GM18861 (cell line): ENCODE data around the gene RSPO1.

ENCODE experiments used
- ATAC-seq: cut with Tn5 transposase; IDR thresholded peaks from one replicate; pipeline ENCODE4 v1.9.1; 2021; ENCODE audit not compliant: unreplicated experiment

RSPO1 gene

DNA sequence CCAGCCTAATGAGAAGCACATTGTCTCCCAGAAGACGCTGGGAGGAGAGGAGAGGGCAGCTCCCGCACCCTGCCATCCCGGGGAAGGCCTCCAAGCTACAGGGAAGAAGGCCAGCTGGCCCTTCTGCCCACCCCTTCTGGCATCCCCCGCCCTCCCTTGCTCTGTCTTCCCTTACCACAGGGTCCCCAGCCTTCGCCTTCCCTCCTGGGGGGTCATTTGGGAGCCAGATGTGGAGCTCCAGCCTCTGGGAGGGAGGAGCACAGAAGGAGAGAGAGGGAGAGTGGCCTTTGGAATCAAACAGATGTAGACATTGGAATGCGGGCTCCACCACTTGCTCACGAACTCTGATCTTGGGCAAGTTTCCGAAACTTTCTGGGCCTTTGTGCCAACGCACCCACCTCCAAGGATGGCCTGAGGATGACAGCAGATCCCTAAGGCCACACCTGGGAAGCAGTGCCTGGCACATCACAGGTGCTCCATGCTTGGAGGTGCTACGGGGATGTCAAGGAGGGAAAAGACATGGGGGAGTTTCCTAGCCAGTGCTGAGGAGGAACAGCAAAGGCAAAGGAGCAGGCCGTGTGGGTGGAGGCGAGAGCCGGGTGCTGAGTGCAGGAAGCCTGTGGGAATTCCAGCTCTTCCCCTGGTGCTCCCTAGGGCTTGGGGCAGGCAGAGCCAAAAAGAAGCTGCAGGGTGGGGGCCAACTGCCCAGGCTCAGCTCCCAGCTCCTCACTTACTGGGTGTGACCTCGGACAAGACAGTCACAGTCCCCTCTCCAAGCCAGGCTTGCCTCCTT is 23.1 kb upstream of the RSPO1 start:
- no peak for ATAC-seq

DNA sequence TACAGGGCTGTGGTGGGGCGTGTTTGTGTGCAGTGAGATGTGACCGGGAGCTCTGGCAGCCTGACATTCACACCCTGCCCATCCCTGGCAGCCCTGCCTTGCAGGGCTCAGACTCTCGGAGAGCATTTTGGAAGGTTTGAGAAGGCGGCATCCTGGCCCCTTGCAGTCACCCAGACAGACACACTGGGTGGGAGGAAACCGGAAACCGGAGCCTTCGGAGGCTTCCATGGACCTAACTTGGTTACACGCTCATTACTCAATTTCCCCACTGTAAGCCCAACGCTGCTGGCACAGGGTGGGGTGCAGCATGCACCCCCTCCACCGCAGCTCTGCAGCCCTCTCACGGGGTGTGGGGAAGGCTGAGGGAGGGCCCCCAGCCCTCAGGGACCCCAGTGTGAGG is 22.2 kb upstream of the RSPO1 start:
- no peak for ATAC-seq

- no peak for ATAC-seq
Observed at GRCh38 chr1:37656026-37656425, 21.3 kb upstream of the RSPO1 start.

DNA sequence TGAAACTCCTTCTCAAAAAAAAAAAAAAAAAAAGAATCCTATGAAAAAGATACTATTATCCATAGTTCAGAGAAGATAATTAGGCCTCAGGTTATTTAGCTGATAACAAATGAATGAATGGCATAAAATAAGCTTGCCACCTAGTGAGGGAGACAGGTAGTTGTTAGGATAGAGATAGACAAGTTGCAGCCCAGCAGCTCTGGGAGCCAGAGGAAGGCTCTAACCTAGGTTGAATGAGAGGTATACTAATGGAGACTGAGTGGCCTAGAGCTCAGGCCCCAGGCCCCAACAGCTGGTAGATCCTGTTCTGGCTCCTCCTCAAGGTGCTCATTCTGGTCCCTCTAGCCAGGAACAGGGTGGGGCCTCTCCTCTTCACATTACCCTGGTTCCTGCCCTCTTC is 20.6 kb upstream of the RSPO1 start:
- ATAC-seq: no peak

DNA sequence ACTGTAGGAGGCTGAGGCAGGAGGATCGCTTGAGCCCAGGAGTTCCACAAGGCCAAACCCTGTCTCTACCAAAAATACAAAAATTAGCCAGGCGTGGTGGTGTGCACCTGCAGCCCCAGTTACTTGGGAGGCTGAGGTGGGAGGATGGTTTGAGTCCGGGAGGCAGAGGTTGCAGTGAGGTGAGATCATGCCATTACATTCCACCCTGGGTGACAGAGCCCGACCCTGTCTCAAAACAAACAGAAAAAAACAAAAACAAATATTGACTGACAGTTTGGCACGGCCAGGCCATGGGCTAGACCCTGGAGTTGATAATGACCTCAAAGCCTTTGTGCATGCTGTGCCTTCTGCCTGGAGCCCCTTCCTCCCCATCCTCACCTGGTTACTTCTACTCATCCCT is 19.2 kb upstream of the RSPO1 start:
- no peak for ATAC-seq

DNA sequence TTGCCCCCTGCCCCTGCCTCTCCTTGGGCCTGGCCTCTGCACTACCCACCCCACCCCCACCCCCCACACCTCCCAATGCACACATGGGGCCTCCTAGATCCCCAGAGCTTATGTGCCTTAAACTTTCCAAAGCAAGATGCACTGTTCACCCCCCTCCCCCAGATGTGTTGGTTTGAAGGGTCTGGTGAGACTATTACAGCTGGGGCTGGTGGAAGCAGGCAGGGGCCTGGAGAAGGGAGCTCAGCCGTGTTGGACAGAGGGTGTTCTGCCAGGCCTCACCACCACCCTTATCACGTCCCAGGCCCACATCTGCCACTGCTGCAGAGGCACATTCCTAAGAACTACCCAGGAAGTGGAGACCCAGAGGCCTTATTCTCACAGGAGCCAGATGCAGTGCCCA is 18.3 kb upstream of the RSPO1 start:
- no peak for ATAC-seq

GRCh38 chr1:37651803-37652202 is 17.1 kb upstream of the RSPO1 start:
- no peak for ATAC-seq

DNA sequence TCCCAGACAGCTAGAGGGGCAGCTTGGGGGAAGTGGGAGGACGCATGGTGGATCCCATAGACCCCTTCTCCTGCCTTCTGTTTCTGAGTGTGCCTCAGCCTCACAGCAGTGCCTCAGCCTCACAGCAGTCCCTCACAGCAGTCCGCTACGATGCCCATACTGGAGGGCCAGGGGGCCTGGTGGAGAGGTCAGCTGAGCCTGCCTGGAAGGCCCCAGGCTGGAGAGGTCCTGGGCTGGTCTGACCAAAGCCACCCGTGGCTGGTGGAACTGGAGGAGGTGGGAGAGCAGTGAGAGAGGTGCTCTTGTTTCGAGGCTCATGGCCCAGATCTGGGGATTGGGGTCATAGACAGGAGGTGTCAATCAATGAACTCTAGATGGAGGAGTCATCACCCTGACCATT is 16.0 kb upstream of the RSPO1 start:
- no peak for ATAC-seq

DNA sequence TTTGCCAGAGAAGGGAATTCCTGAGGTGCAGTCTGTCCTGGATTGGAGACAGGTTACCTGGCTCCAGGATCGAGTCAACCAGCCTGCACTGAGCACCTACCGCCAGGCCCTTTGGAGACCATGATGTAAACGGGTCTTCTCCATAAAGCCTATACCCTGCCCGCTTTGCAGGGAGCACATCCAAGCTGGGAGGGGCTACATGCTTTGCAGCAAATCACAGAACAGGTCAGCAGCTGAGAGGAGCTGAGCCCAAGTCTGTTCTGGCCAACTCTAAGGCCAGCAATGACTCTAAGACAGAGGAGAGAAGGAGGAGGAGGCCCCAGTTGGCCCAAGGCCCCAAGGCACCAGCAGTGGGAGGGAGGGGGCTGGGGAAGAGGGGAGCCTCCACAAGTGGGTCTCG is 15.5 kb upstream of the RSPO1 start:
- no peak for ATAC-seq

DNA sequence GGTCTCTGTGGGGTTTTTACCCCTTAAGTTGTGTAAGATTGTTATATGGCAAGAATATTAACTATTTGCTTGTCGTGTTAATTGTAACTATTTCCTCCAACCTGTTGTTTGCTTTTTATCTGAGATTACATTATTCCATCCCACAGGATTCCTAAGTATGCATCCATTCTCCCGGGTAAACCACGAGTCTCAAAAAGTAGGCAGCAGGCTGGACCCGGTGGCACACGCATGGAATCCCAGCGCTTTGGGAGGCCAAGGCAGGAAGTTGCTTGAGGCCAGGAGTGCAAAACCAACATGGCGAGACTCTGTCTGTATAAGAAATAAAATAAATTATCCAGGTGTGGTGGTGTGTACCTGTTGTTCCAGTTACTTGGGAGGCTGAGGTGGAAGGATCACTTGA is 12.6 kb upstream of the RSPO1 start:
- ATAC-seq: no peak

GRCh38 chr1:37641059-37641458 is 6.4 kb upstream of the RSPO1 start:
- ATAC-seq: no peak

DNA sequence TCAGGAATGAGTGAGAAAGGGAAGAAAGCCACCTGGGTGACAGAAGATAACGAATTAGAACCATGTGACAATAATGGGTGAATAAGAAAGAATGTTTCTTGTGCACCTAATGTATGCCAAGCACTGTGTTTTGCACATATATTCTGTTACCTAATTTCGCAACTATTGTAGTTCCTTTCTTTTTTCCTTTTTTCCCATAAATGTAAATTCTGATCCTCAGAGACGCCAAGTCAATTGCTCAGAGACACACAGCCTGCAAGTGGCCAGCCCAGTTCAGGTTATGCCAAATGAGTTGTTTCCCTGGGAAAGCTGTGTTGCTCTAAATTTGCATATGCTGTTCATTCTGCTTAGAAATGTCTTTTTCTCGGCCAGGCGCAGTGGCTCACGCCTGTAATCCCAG is 1.7 kb upstream of the RSPO1 start:
- ATAC-seq: no peak

DNA sequence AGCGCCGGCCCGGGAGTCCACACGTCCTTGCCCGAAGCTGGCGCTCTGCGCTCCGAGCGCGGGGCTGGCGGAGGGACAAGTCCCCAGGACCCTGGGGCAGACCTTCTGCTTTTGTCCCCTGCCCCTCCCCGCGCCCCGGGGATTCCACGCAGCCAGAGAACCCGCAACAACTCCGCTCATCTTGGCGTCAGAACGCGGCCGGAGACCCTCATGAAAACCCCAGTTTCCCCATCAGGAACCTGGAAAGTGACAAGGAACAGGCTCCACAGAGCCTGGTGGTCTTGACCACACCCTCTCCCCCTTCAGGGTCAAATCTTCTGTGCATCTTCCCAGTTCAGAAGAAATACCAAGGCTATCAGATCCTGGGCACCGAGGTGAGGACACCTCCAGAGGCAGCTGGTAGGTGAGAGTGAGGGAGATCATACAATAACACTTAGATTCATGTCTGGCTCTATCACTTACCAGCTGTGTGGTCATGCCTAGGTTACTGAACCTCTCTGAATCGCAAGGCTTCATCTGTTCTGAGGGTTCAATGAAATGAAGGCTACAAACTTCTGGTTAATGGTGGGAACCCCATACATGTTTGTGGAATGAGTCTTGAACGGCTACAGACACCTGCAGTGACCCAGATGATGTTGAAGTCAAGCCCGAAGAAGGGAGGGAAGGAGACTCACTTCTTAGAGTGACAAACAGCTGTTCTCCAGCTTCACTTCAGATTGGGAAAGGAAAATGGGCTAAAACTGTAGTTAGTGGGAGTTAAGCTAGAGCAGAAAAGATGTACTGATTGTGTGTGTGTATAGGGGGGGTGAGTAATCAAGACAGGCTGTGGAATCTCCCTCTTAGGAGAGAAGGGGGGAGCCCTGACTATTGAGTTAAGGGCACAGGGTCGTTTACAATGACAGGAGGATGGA is 555 bp upstream of the RSPO1 start:
- ATAC-seq: no peak

- ATAC-seq: no peak
Observed at GRCh38 chr1:37633938-37634243, 801 bp downstream of the RSPO1 start.

GRCh38 chr1:37633040-37633937 is 1.4 kb downstream of the RSPO1 start:
- ATAC-seq: no peak

- ATAC-seq: no peak
Observed at GRCh38 chr1:37631036-37631435, 3.7 kb downstream of the RSPO1 start.

DNA sequence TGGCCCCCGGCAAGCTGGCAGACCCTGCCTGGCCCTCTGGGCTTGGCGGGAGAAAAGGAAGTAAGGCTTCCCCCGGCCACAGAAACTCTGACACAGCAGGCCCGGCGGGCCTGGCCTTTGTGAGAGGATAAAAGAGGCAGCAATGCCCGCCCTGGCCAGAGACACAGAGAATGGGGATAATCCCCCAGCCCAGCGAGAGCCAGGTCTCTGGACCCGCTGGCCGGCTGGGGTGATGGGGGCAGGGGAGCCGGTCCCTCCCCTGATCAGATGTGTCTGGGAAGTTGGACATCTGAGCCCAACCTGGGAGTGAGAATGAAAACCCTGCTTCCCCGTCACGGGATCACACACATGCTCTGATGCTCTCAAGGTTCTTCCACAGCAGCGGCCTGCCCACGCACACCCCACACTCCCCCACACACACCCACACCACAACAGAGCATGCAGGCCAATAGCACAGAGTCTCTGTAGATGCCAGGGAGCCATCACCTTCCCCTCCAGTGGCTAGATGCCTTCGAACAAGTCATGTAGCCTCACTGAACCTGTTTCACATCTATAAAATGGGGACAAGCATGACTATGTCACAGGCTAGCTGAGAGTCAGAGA is 4.2 kb downstream of the RSPO1 start:
- ATAC-seq: no peak

GRCh38 chr1:37629726-37630425 is 4.8 kb downstream of the RSPO1 start:
- no peak for ATAC-seq

DNA sequence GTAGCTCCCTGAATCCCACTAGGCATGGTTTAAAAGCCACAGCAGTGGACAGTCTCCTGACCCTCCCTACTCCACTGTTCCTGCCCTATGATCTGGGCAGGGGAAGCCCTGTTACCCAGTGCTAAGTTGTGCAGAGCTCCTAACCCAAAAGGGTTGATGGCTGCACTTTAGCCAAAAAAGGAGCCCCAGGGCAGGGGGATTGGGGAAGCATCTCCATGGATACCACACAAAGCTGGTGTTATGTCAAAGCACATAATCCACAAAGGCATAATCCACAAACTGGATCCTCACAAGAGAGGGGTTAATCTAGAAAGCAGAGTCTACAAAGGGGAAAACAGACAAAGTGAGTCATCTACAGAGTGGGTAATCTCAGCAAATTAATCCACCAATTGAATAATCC is 5.7 kb downstream of the RSPO1 start:
- ATAC-seq: no peak

GRCh38 chr1:37628026-37628556 is 6.6 kb downstream of the RSPO1 start:
- no peak for ATAC-seq
